Mammary epithelial cell (primary cell): ENCODE measurements around the gene SHQ1.

Experiments
- CTCF ChIP-seq, 2 donors: IDR thresholded peaks in 1 of 2; conservative IDR thresholded peaks in 1 of 2; 2 replicates each; pipeline ENCODE4 v1.5.1; 2011 to 2012; ENCODE audit warnings: inconsistent platforms in 2 of 2, low read length in 2 of 2, mild to moderate bottlenecking in 2 of 2, control low read depth in 1 of 2, low read depth in 1 of 2; ENCODE audit not compliant: insufficient read depth in 1 of 2; ENCODE audit errors: extremely low read depth in 1 of 2
- EZH2 ChIP-seq: IDR thresholded peaks from 2 replicates; pipeline ENCODE4 v1.6.1; 2012; ENCODE audit warnings: low read length, inconsistent platforms, borderline replicate concordance

GRCh38 chr3:72768006-72768441 is 80.2 kb downstream of the SHQ1 start:
- TF ChIP-seq CTCF (conservative IDR thresholded peaks at IDR 0.05 in 1 of 2, IDR thresholded peaks at IDR 0.05 in 1 of 2; ENCODE audit: extremely low read depth in 1 of 2, insufficient read depth in 1 of 2, low read depth in 1 of 2, low read length in 2 of 2) (no peak), EZH2 (no peak)
